A172 (cell line): ENCODE measurements around the gene EYA2. TPM values are rescaled to one million over a fixed set of nuclear protein-coding genes. Genes with fewer than 3 reads are reported as not detected.

Experiments
- DNase-seq: peaks from one replicate; pipeline ENCODE4 v3.0.0-alpha.2; 2015; ENCODE audit warnings: low spot score
- total RNA-seq: library from RNA; depleted of rRNA; stranded (reverse); fragments of >200 nt; shearing (Covaris generic); gene quantifications from 2 replicates; pipeline ENCODE4 v1.2.3, GENCODE V29; 2014

The EYA2 gene
- total RNA-seq, 1 experiment from 2014 or later, result 0.47 TPM

- no peak for DNase-seq
These were observed 85.1 kb downstream of the EYA2 start for GRCh38 chr20:46979603-46980241.

GRCh38 chr20:46981184-46981583, 86.5 kb downstream of the EYA2 start:
- no peak for DNase-seq

- DNase-seq, result no peak
These were observed 88.8 kb downstream of the EYA2 start for GRCh38 chr20:46983466-46983865.

- no peak for DNase-seq
These were observed 89.8 kb downstream of the EYA2 start for GRCh38 chr20:46984405-46984804.

GRCh38 chr20:46985250-46985649, 90.6 kb downstream of the EYA2 start:
- DNase-seq, result no peak

GRCh38 chr20:46985671-46986070, 91.0 kb downstream of the EYA2 start:
- DNase-seq, result no peak

- DNase-seq, result no peak
These were observed 92.4 kb downstream of the EYA2 start for GRCh38 chr20:46987001-46987400.

- no peak for DNase-seq
These were observed 95.5 kb downstream of the EYA2 start for GRCh38 chr20:46990017-46990595.

GRCh38 chr20:46990596-46991104, 96.0 kb downstream of the EYA2 start:
- no peak for DNase-seq

GRCh38 chr20:46991168-46991567, 96.5 kb downstream of the EYA2 start:
- DNase-seq, result no peak

GRCh38 chr20:46991880-46992639, 97.4 kb downstream of the EYA2 start:
- DNase-seq, result no peak

- no peak for DNase-seq
These were observed 98.0 kb downstream of the EYA2 start for GRCh38 chr20:46992640-46993035.

GRCh38 chr20:46993465-46994095, 98.9 kb downstream of the EYA2 start:
- DNase-seq, result no peak

- no peak for DNase-seq
These were observed 99.7 kb downstream of the EYA2 start for GRCh38 chr20:46994341-46994740.

- no peak for DNase-seq
These were observed 101.0 kb downstream of the EYA2 start for GRCh38 chr20:46995561-46996142.

- DNase-seq, result no peak
These were observed 102.5 kb downstream of the EYA2 start for GRCh38 chr20:46997187-46997586.

GRCh38 chr20:46998477-46999240, 104.0 kb downstream of the EYA2 start:
- DNase-seq, result no peak

- no peak for DNase-seq
These were observed 105.3 kb downstream of the EYA2 start for GRCh38 chr20:46999801-47000465.

- no peak for DNase-seq
These were observed 108.6 kb downstream of the EYA2 start for GRCh38 chr20:47003223-47003622.

GRCh38 chr20:47004179-47004578, 109.5 kb downstream of the EYA2 start:
- DNase-seq, result no peak
